H1 (cell line): ENCODE results near the gene RETREG1. TPM values are rescaled to one million over a fixed set of nuclear protein-coding genes. Genes with fewer than 3 reads are reported as not detected.

ENCODE experiments used
- CTCF ChIA-PET: fragments of 300-600 bp; sonication (Branson Sonifier 250); formaldehyde crosslinking; loops from one replicate; lab custom pipeline; 2021; ENCODE audit not compliant: partially characterized antibody; lab: Charles Lee
- POLR2A ChIA-PET: fragments of 300-600 bp; sonication (Branson Sonifier 250); formaldehyde crosslinking; loops from one replicate; lab custom pipeline; 2021; ENCODE audit warnings: inconsistent platforms; ENCODE audit not compliant: partially characterized antibody; lab: Charles Lee
- DNase-seq, 2 experiments: peaks; one replicate each; pipeline versions ENCODE4 v3.0.0 to v3.0.0-alpha.2; 2010 to 2022; ENCODE audit warnings: low spot score in 2 of 2, low read depth in 1 of 2, mixed read lengths in 1 of 2
- FAIRE-seq: peaks from 2 replicates; lab custom pipeline; 2011; peaks lifted over from hg19 to GRCh38; lab: Jason Lieb, UNC
- H2AFZ ChIP-seq: 2 replicates; pipeline ENCODE4 v1.8.1; 2012; ENCODE audit warnings: low read length, inconsistent platforms
- H2AK5ac ChIP-seq: 2 replicates; pipeline ENCODE4 v1.6.1; 2013; ENCODE audit warnings: low read depth, low read length
- H2BK120ac ChIP-seq: replicated peaks from 2 replicates; pipeline ENCODE3; 2013; ENCODE audit warnings: low read depth, low read length, inconsistent platforms
- H2BK12ac ChIP-seq: 2 replicates; pipeline ENCODE4 v1.6.1; 2013; ENCODE audit warnings: low read depth, low read length
- H2BK15ac ChIP-seq: 2 replicates; pipeline ENCODE4 v1.6.1; 2013; ENCODE audit warnings: low read length
- H2BK20ac ChIP-seq: 2 replicates; pipeline ENCODE4 v1.6.1; 2013; ENCODE audit warnings: low read length
- H2BK5ac ChIP-seq: 2 replicates; pipeline ENCODE4 v1.6.1; 2013; ENCODE audit warnings: low read depth, low read length
- H3K14ac ChIP-seq: 2 replicates; pipeline ENCODE4 v1.6.1; 2013; ENCODE audit warnings: inconsistent platforms; ENCODE audit not compliant: insufficient read length
- H3K18ac ChIP-seq: 2 replicates; pipeline ENCODE4 v1.6.1; 2013; ENCODE audit warnings: low read length; ENCODE audit errors: extremely low read depth
- H3K23ac ChIP-seq: 2 replicates; pipeline ENCODE4 v1.6.1; 2013; ENCODE audit warnings: inconsistent platforms; ENCODE audit not compliant: insufficient read length
- H3K23me2 ChIP-seq: 2 replicates; pipeline ENCODE4 v1.6.1; 2013; ENCODE audit warnings: low read depth, low read length
- H3K27ac ChIP-seq: 2 replicates; pipeline ENCODE4 v1.6.1; 2011; ENCODE audit warnings: low read depth, low read length, inconsistent platforms
- H3K27me3 ChIP-seq, 4 experiments: replicated peaks in 1 of 4; 1 replicate in 1 of 4; 2 replicates in 3 of 4; pipeline versions ENCODE4 v1.6.1 to v1.8.1; 2011 to 2013; ENCODE audit warnings: low read length in 3 of 4, mild to moderate bottlenecking in 3 of 4, inconsistent platforms in 2 of 4, mixed read lengths in 2 of 4, moderate library complexity in 1 of 4; ENCODE audit not compliant: control insufficient read depth in 3 of 4, insufficient read depth in 3 of 4; ENCODE audit errors: extremely low read depth in 1 of 4
- H3K36me3 ChIP-seq, 4 experiments: 2 replicates each; pipeline versions ENCODE4 v1.6.1 to v1.8.1; 2011 to 2013; ENCODE audit warnings: mild to moderate bottlenecking in 4 of 4, low read length in 3 of 4, moderate library complexity in 2 of 4, control low read depth in 1 of 4, inconsistent platforms in 1 of 4; ENCODE audit not compliant: insufficient read depth in 4 of 4, control insufficient read depth in 2 of 4
- H3K4ac ChIP-seq: replicated peaks from 2 replicates; pipeline ENCODE3; 2013; ENCODE audit warnings: low read length, low read depth, mixed read lengths, inconsistent platforms; ENCODE audit not compliant: insufficient read length
- H3K4me1 ChIP-seq, 4 experiments: replicated peaks in 1 of 4; 1 replicate in 1 of 4; 2 replicates in 3 of 4; pipeline versions ENCODE4 v1.6.1 to v1.8.1; 2011 to 2013; ENCODE audit warnings: low read length in 3 of 4, inconsistent platforms in 2 of 4, mixed read lengths in 1 of 4; ENCODE audit not compliant: insufficient read depth in 4 of 4, control insufficient read depth in 3 of 4
- H3K4me2 ChIP-seq, 2 experiments: 2 replicates each; pipeline versions ENCODE4 v1.6.1 to v1.8.1; 2011 to 2013; ENCODE audit warnings: low read depth in 2 of 2, low read length in 2 of 2, control low read depth in 1 of 2, inconsistent platforms in 1 of 2, mild to moderate bottlenecking in 1 of 2; ENCODE audit not compliant: insufficient read depth in 1 of 2
- H3K4me3 ChIP-seq, 4 experiments: fragments of 200-600, 300-600 bp in 1 of 4; sonication (generic), shearing (Covaris generic), sonication (Bioruptor Twin) in 1 of 4; 2 replicates each; pipeline versions ENCODE4 v1.5.1 to v1.8.1; 2011 to 2016; ENCODE audit warnings: low read length in 4 of 4, low read depth in 3 of 4, control low read depth in 2 of 4, inconsistent platforms in 2 of 4, mild to moderate bottlenecking in 2 of 4, mixed read lengths in 1 of 4, moderate library complexity in 1 of 4; ENCODE audit not compliant: insufficient read depth in 2 of 4; ENCODE audit errors: extremely low read depth in 1 of 4
- H3K56ac ChIP-seq: replicated peaks from 2 replicates; pipeline ENCODE3; 2013; ENCODE audit warnings: low read depth, mild to moderate bottlenecking, mixed read lengths, low read length, inconsistent platforms; ENCODE audit not compliant: insufficient read length
- H3K79me1 ChIP-seq: 2 replicates; pipeline ENCODE4 v1.6.1; 2013; ENCODE audit warnings: low read depth, low read length, control low read depth
- H3K79me2 ChIP-seq, 2 experiments: 2 replicates each; pipeline versions ENCODE4 v1.6.1 to v1.8.1; 2012 to 2013; ENCODE audit warnings: low read length in 2 of 2, mild to moderate bottlenecking in 2 of 2, inconsistent platforms in 1 of 2; ENCODE audit not compliant: insufficient read depth in 2 of 2, control insufficient read depth in 1 of 2
- H3K9ac ChIP-seq, 4 experiments: replicated peaks in 1 of 4; 1 replicate in 1 of 4; 2 replicates in 3 of 4; pipeline versions ENCODE4 v1.6.1 to v1.8.1; 2011 to 2013; ENCODE audit warnings: low read depth in 3 of 4, low read length in 3 of 4, control low read depth in 2 of 4, mild to moderate bottlenecking in 2 of 4, moderate library complexity in 2 of 4, inconsistent platforms in 1 of 4; ENCODE audit errors: extremely low read depth in 1 of 4
- H3K9me3 ChIP-seq, 2 experiments: 2 replicates each; pipeline versions ENCODE4 v1.6.1 to v1.8.1; 2012 to 2013; ENCODE audit warnings: mild to moderate bottlenecking in 2 of 2, moderate library complexity in 2 of 2, control low read depth in 1 of 2, inconsistent platforms in 1 of 2, low read depth in 1 of 2, low read length in 1 of 2, mixed read lengths in 1 of 2; ENCODE audit not compliant: insufficient read depth in 2 of 2
- H4K20me1 ChIP-seq, 2 experiments: replicated peaks in 1 of 2; 2 replicates each; pipeline versions ENCODE3 to v1.8.1; 2011 to 2013; ENCODE audit warnings: inconsistent platforms in 2 of 2, low read length in 2 of 2, mild to moderate bottlenecking in 1 of 2; ENCODE audit not compliant: insufficient read depth in 2 of 2, control insufficient read depth in 1 of 2
- H4K5ac ChIP-seq: 2 replicates; pipeline ENCODE4 v1.6.1; 2013; ENCODE audit warnings: low read length, low read depth, mixed read lengths, inconsistent platforms; ENCODE audit not compliant: insufficient read length
- H4K8ac ChIP-seq: 2 replicates; pipeline ENCODE4 v1.8.0; 2013; ENCODE audit warnings: mild to moderate bottlenecking, moderate library complexity, low read length, inconsistent platforms; ENCODE audit not compliant: insufficient read depth; ENCODE audit errors: extremely low read depth
- H4K91ac ChIP-seq: replicated peaks from 2 replicates; pipeline ENCODE3; 2013; ENCODE audit warnings: low read length, mixed read lengths, inconsistent platforms; ENCODE audit not compliant: insufficient read length
- HDAC6 ChIP-seq: IDR thresholded peaks from one replicate; pipeline ENCODE4 v1.7.1; 2012; ENCODE audit warnings: low read depth, mild to moderate bottlenecking, inconsistent platforms, low read length, moderate library complexity
- NANOG ChIP-seq: IDR thresholded peaks from 2 replicates; pipeline ENCODE4 v1.6.1; 2011; ENCODE audit warnings: low read length, low read depth, mild to moderate bottlenecking, inconsistent platforms; ENCODE audit not compliant: insufficient read depth, poor library complexity, severe bottlenecking
- SAP30 ChIP-seq: fragments of 300-600 bp; sonication (generic); IDR thresholded peaks from 2 replicates; pipeline ENCODE4 v1.7.1; 2012; ENCODE audit warnings: low read length, moderate library complexity, mild to moderate bottlenecking, inconsistent platforms; ENCODE audit not compliant: insufficient read depth, insufficient replicate concordance
- SP4 ChIP-seq: IDR thresholded peaks from 2 replicates; pipeline ENCODE4 v1.6.1; 2012; ENCODE audit warnings: low read length, inconsistent platforms
- WGBS, 2 experiments: shearing (Covaris generic) in 1 of 2; methylation state at CpG; one replicate each; pipeline versions ENCODE4 v1.1.6 to v1.1.7; 2013 to 2015; ENCODE audit warnings: low lambda C conversion rate in 2 of 2, mixed read lengths in 2 of 2, inconsistent platforms in 1 of 2, low coverage in 1 of 2, missing lambda C conversion rate in 1 of 2; ENCODE audit not compliant: insufficient replicate concordance in 2 of 2, insufficient coverage in 1 of 2, insufficient read length in 1 of 2; ENCODE audit errors: extremely low coverage in 1 of 2, missing lambda C conversion rate in 1 of 2; 5-methylcytosine and 5-hydroxymethylcytosine counted together
- polyA plus RNA-seq, 7 experiments: library from polyadenylated mRNA; depleted of rRNA in 3 of 7; stranded (reverse) in 5 of 7; unstranded in 2 of 7; fragments of >200 nt in 5 of 7; fragments of 200-250 nt in 2 of 7; gene quantifications; 1 replicate in 5 of 7; 2 replicates in 1 of 7; 4 replicates in 1 of 7; pipeline versions ENCODE4 v1.2.1 to v1.2.3, GENCODE V29; 2011 to 2013; ENCODE audit warnings: missing spikeins in 2 of 7, mixed read lengths in 2 of 7
- total RNA-seq: library from RNA; stranded (reverse); fragmentation: NEBNext Ultra II Directional; extraction: Animal tissue kit (Norgen Biotek cat#: 25700); gene quantifications from 2 replicates; pipeline ENCODE4 v1.2.1, GENCODE V29; 2021

Gene RETREG1
- total and polyA plus RNA-seq, 2 of the 8 experiments (the other 6 are each of a cell fraction or from before 2014, with no cell fraction given) = 0.62 to 1.9 TPM

DNA sequence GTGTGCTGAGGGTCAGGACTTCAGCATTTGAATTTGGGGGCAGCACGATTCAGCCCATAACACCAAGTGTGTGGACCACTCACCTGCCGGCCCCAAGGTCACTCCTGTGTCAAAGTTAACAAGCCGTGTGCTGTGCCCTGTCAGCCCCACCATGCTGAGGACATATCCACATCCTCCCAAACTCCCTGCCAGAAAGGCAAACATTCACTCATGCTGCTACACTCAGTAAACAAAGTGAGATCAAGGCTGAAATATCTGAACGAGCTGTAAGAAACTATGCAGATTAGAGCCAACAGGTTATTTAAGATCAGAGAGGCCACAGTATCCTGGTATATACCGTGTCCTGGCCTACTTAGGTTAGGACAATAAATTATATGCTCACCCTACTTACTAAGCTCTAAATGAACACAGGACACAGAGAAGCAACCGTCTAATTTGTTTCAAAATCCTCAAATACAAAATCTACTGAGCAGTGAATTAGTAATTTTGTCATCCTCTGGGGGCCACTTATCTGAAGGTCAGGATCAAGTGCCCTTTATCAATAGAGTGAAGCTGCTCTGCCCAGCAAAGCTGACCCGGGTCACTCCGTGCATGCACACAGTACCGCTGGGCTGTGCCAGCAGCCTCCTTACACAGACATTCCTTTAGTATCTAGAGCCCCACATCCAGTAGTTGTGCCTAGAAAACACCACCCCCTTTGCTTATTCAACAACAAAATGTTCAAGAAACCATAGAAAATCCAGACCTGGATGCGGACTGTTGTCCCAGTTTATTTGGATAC, 28.2 kb downstream of the RETREG1 start:
- H3K79me1 ChIP-seq = no peaks in the 10 kb centered on the region
- FAIRE-seq = no peak
- H3K4me2 ChIP-seq = no peak overlapping the region
- H2BK15ac ChIP-seq = no peak overlapping the region
- H3K4ac ChIP-seq = no peak overlapping the region
- no peak overlapping the region for H3K9ac ChIP-seq
- H3K18ac ChIP-seq = no peak overlapping the region
- CTCF ChIA-PET = interaction anchor here (1.2 kb wide), 1 partner anchor 98 kb away, joined by 3 read pairs; no protein-coding TSS in a partner anchor
- H3K9me3 ChIP-seq = peaks cover 3% of the 10 kb centered on the region in 2 experiments; a peak in 1 of 4 replicates
- no peak overlapping the region for H4K91ac ChIP-seq
- 0 out of 2 replicates have a peak overlapping the region, but pooled peaks have one; percentile 26 for H2AK5ac ChIP-seq
- WGBS, 2 experiments = 90% methylated on average over 9 of the region's 10 CpGs; no CpG with 5 or more reads in 1 of the 2 experiments
- no peak overlapping the region for H2BK5ac ChIP-seq
- H3K56ac ChIP-seq = no peak overlapping the region
- no peak overlapping the region for H3K4me3 ChIP-seq
- no peak overlapping the region for H2BK120ac ChIP-seq
- H4K8ac ChIP-seq = no peak overlapping the region
- no peak overlapping the region for H2BK12ac ChIP-seq
- no peak overlapping the region for H4K5ac ChIP-seq
- H3K79me2 ChIP-seq = no peaks in the 10 kb centered on the region
- peaks cover 0 to 8% (median 0%) of the 10 kb centered on the region in 4 experiments; a peak in 3 of 7 replicates for H3K4me1 ChIP-seq
- H3K27ac ChIP-seq = no peak overlapping the region
- H3K23me2 ChIP-seq = no peaks in the 10 kb centered on the region; the same call in 1 of the 2 replicates
- POLR2A ChIA-PET = no interaction called here
- no peak overlapping the region for H3K23ac ChIP-seq
- no peak overlapping the region for H2BK20ac ChIP-seq
- DNase-seq = no peak
- H3K36me3 ChIP-seq = no peaks in the 10 kb centered on the region
- H4K20me1 ChIP-seq = peaks cover 0 to 2% of the 10 kb centered on the region in 2 experiments
- H3K27me3 ChIP-seq = no peaks in the 10 kb centered on the region
- no peak overlapping the region for H3K14ac ChIP-seq
- no peak overlapping the region for H2AFZ ChIP-seq
- no peak for TF ChIP-seq HDAC6
- TF ChIP-seq NANOG = no peak
- no peak for TF ChIP-seq SP4
- no peak for TF ChIP-seq SAP30
